Nephron (organoid): ENCODE results near the gene TYW1B.
"Not testable (repeated sequence)": the region's sequence is repeated elsewhere in the genome, so short reads cannot be mapped to it uniquely, and the experiment has no call there.

Experiments
- H3K27ac Mint-ChIP-seq, 3 experiments: 2 replicates each; pipeline ENCODE4 v1.8.0; 2020; ENCODE audit warnings: mixed read lengths in 3 of 3, mild to moderate bottlenecking in 2 of 3, moderate library complexity in 1 of 3
- H3K27me3 Mint-ChIP-seq: 2 replicates; pipeline ENCODE4 v1.8.0; 2021; ENCODE audit warnings: low read depth, mild to moderate bottlenecking, moderate library complexity, mixed read lengths
- H3K36me3 Mint-ChIP-seq: 2 replicates; pipeline ENCODE4 v1.8.0; 2020; ENCODE audit warnings: low read depth, mixed read lengths
- H3K4me1 Mint-ChIP-seq: 2 replicates; pipeline ENCODE4 v1.8.0; 2020; ENCODE audit warnings: mixed read lengths
- H3K4me3 Mint-ChIP-seq, 3 experiments: 2 replicates each; pipeline ENCODE4 v1.8.0; 2020; ENCODE audit warnings: mild to moderate bottlenecking in 3 of 3, mixed read lengths in 3 of 3, moderate library complexity in 2 of 3
- H3K9me3 Mint-ChIP-seq: 2 replicates; pipeline ENCODE4 v1.8.0; 2020; ENCODE audit warnings: mixed read lengths
- CTCF ChIP-seq, 3 experiments: fragments of 200-600 bp; sonication (generic); IDR thresholded peaks; one replicate each; pipeline ENCODE4 v1.5.0; 2021; ENCODE audit warnings: antibody characterized with exemption in 3 of 3; ENCODE audit not compliant: unreplicated experiment in 3 of 3

TYW1B gene

DNA sequence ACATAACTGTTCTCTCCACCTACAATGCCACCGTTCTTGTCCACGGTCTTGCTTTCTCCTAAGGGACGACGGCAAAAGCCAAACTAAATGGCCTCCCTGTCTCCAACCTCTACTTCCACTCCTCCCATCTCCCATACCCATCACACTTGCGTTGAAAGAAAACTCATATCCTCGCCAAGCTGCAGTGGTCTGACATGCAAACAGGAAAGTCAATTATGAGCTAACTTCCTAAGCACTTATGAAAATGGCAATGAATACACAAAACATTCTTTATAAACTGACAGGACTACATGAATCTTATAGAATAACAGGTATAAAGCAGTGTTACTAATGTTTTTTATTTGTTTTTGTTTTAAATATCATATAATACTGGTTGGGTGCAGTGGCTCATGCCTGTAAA, 46.4 kb downstream of the TYW1B start:
- Mint-ChIP-seq H3K27me3 (no peaks in the 10 kb centered on the region), H3K4me1 (peaks cover 19% of the 10 kb centered on the region), H3K36me3 (peaks cover 11% of the 10 kb centered on the region), H3K4me3 (no peak overlapping the region), H3K27ac (no peak overlapping the region), H3K9me3 (no peaks in the 10 kb centered on the region)
- TF ChIP-seq CTCF (IDR thresholded peaks at IDR 0.05; ENCODE audit: unreplicated experiment in 3 of 3), result no peak

GRCh38 chr7:72781161-72781560, 46.8 kb downstream of the TYW1B start:
- Mint-ChIP-seq H3K9me3 (no peaks in the 10 kb centered on the region), H3K36me3 (peaks cover 10% of the 10 kb centered on the region), H3K27me3 (no peaks in the 10 kb centered on the region), H3K4me3 (no peak overlapping the region), H3K27ac (no peak overlapping the region), H3K4me1 (peaks cover 17% of the 10 kb centered on the region)
- no peak for TF ChIP-seq CTCF (IDR thresholded peaks at IDR 0.05; ENCODE audit: unreplicated experiment in 3 of 3)

DNA sequence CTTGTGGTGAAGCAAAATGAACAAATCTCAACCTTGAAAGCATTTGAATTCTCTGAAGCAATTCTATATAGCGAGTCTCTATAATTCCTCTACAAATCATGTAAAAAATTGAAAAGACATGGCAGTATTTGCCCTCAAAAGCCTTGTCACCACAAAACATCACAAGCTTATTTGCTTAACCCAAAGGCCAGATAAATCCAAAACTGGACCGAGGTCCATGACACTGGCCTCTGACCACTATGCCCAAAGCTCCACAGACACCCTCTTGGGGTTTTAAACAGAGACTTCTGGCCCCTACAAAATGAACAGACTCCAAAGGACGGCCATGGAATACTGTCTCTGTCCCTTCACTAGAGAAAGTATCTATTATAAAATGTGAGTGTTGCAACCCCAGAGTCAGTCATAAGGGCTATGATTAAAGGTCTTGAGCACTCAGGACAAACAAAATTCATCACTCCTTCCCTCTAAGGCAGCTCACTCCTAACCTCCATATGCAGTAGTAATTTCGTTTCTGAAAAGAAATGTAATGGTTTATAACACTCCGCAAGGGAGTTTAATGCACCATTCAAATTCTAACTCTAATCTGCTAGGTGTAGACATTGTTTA, 47.6 kb downstream of the TYW1B start:
- H3K4me3 Mint-ChIP-seq, H3K27me3 Mint-ChIP-seq, H3K27ac Mint-ChIP-seq, H3K9me3 Mint-ChIP-seq: not testable (repeated sequence)
- Mint-ChIP-seq H3K4me1 (peaks cover 15% of the 10 kb centered on the region), H3K36me3 (peaks cover 17% of the 10 kb centered on the region)

GRCh38 chr7:72777167-72777566, 50.8 kb downstream of the TYW1B start:
- H3K4me1 Mint-ChIP-seq, H3K27ac Mint-ChIP-seq, H3K4me3 Mint-ChIP-seq, H3K27me3 Mint-ChIP-seq, H3K9me3 Mint-ChIP-seq: not testable (repeated sequence)
- H3K36me3 Mint-ChIP-seq, result peaks cover 41% of the 10 kb centered on the region

DNA sequence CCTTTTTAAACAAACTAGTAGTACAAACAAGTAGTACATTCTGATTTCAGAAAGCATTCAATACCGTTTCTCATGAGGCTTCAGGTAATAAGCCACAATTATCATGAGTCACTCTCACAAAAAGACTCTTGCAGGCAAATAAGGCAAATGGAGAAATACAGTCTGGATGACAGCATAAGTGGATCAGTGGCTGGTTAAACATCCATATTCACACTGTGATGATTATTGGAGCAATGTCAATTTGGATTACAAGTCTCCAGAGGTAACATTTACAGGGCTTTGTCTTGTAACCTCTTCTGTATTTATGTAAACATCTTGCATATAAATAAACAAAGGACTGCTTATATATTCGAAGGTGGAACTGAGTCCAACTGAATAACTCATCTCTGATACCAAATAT, 55.4 kb downstream of the TYW1B start:
- not testable (repeated sequence) for H3K27me3 Mint-ChIP-seq, H3K4me1 Mint-ChIP-seq, H3K27ac Mint-ChIP-seq, H3K4me3 Mint-ChIP-seq
- H3K9me3 Mint-ChIP-seq, result peaks cover 13% of the 10 kb centered on the region
- H3K36me3 Mint-ChIP-seq, result peaks cover 49% of the 10 kb centered on the region

DNA sequence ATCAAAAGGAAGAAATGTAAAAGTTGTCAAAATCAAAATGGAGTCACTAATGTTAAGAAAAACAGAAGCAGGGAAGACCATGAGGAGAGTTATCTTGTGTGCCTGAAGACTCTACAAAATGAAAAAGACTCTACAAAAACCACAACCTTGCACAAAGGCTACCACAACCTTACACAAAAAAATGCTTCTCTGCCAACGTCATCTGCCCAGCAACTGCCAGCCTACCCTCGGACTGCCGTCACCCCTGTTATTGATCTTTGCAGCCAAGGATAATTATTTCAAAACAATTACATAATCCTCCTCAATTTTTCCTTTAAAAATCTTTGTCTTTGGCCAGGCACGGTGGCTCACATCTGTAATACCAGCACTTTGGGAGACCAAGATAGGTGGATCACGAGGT, 61.0 kb downstream of the TYW1B start:
- not testable (repeated sequence) for H3K27me3 Mint-ChIP-seq, H3K27ac Mint-ChIP-seq, H3K4me3 Mint-ChIP-seq, H3K4me1 Mint-ChIP-seq, H3K9me3 Mint-ChIP-seq
- peaks cover 24% of the 10 kb centered on the region for H3K36me3 Mint-ChIP-seq

GRCh38 chr7:72760602-72761001, 67.4 kb downstream of the TYW1B start:
- no peak for TF ChIP-seq CTCF (IDR thresholded peaks at IDR 0.05; ENCODE audit: unreplicated experiment in 3 of 3)
- no peak overlapping the region for H3K27ac Mint-ChIP-seq
- peaks cover 33% of the 10 kb centered on the region for H3K9me3 Mint-ChIP-seq
- H3K27me3 Mint-ChIP-seq, result no peaks in the 10 kb centered on the region
- no peak overlapping the region for H3K4me3 Mint-ChIP-seq
- no peaks in the 10 kb centered on the region for H3K4me1 Mint-ChIP-seq
- H3K36me3 Mint-ChIP-seq, result peaks cover 36% of the 10 kb centered on the region

DNA sequence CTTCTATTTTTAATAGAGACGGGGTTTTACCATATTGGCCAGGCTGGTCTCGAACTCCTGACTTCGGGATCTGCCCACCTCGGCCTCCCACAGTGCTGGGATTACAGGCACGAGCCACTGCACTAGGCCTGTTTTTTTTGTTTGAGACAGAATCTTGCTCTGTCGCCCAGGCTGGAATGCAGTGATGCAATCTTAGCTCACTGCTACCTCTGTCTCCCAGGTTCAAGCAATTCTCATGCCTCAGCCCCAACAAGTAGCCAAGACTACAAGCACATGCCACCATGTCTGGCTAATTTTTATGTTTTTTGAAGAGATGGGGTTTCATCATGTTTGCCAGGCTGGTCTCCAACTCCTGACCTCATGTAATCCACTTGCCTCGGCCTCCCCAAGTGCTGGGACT, 73.7 kb downstream of the TYW1B start:
- Mint-ChIP-seq H3K4me1 (no peaks in the 10 kb centered on the region), H3K27ac (no peak overlapping the region), H3K9me3 (peaks cover 21% of the 10 kb centered on the region), H3K27me3 (no peaks in the 10 kb centered on the region), H3K36me3 (peaks cover 33% of the 10 kb centered on the region), H3K4me3 (no peak overlapping the region)
- TF ChIP-seq CTCF (IDR thresholded peaks at IDR 0.05; ENCODE audit: unreplicated experiment in 3 of 3), result no peak
